ENCODE results near the gene ELL2. TPM values are rescaled to one million over a fixed set of nuclear protein-coding genes. Genes with fewer than 3 reads are reported as not detected.
"Not testable (repeated sequence)": the region's sequence is repeated elsewhere in the genome, so short reads cannot be mapped to it uniquely, and the experiment has no call there.

ELL2 gene
- polyA plus RNA-seq, 1 experiment = 131 TPM

- H3K27ac ChIP-seq (ENCODE audit: low read depth, low read length) = no peak overlapping the region
- POLR2A ChIA-PET = no interaction called here
Observed at GRCh38 chr5:95872346-95873268, 89.0 kb downstream of the ELL2 start.

GRCh38 chr5:95871146-95871806, 90.4 kb downstream of the ELL2 start:
- DNase-seq (ENCODE audit: low read depth, low spot score) = no peak
- ChIA-PET CTCF (no interaction called here), POLR2A (no interaction called here)
- Histone ChIP-seq H3K27me3 (ENCODE audit: control insufficient read depth, insufficient read depth, low read length) (no peaks in the 10 kb centered on the region), H3K4me3 (ENCODE audit: low read depth, low read length) (no peak overlapping the region), H3K27ac (ENCODE audit: low read depth, low read length) (no peak overlapping the region), H3K9me3 (ENCODE audit: control insufficient read depth, insufficient read depth, low read length) (no peaks in the 10 kb centered on the region)
- TF ChIP-seq CTCF (IDR thresholded peaks at IDR 0.05; ENCODE audit: low read depth, low read length) = no peak

More at GRCh38 chr5:95872346-95873268, 89.0 kb downstream of the ELL2 start:
- no peak overlapping the region for H3K4me3 ChIP-seq (ENCODE audit: low read depth, low read length)
- no peak for DNase-seq (ENCODE audit: low read depth, low spot score)
- CTCF ChIA-PET = no interaction called here
- no peaks in the 10 kb centered on the region for H3K27me3 ChIP-seq (ENCODE audit: control insufficient read depth, insufficient read depth, low read length)
- H3K9me3 ChIP-seq (ENCODE audit: control insufficient read depth, insufficient read depth, low read length) = no peaks in the 10 kb centered on the region
- TF ChIP-seq CTCF (IDR thresholded peaks at IDR 0.05; ENCODE audit: low read depth, low read length) = no peak

- CTCF ChIA-PET = no interaction called here
- Histone ChIP-seq H3K9me3 (ENCODE audit: control insufficient read depth, insufficient read depth, low read length) (no peaks in the 10 kb centered on the region), H3K27me3 (ENCODE audit: control insufficient read depth, insufficient read depth, low read length) (no peaks in the 10 kb centered on the region), H3K4me3 (ENCODE audit: low read depth, low read length) (no peak overlapping the region), H3K27ac (ENCODE audit: low read depth, low read length) (peak overlapping the region; percentile 52)
- TF ChIP-seq CTCF (IDR thresholded peaks at IDR 0.05; ENCODE audit: low read depth, low read length) = no peak
- POLR2A ChIA-PET = no interaction called here
- no peak for DNase-seq (ENCODE audit: low read depth, low spot score)
Observed at GRCh38 chr5:95870105-95870672, 91.5 kb downstream of the ELL2 start.

GRCh38 chr5:95869173-95869855, 92.3 kb downstream of the ELL2 start:
- DNase-seq (ENCODE audit: low read depth, low spot score); H3K4me3 ChIP-seq (ENCODE audit: low read depth, low read length); CTCF ChIA-PET; H3K9me3 ChIP-seq (ENCODE audit: control insufficient read depth, insufficient read depth, low read length); H3K27ac ChIP-seq (ENCODE audit: low read depth, low read length); H3K27me3 ChIP-seq (ENCODE audit: control insufficient read depth, insufficient read depth, low read length): not testable (repeated sequence)
- POLR2A ChIA-PET = interaction anchor here (0.7 kb wide), 1 partner anchor 84 kb away, joined by 3 read pairs; no protein-coding TSS in a partner anchor

- ChIA-PET POLR2A (no interaction called here), CTCF (no interaction called here)
- DNase-seq (ENCODE audit: low read depth, low spot score) = no peak
- TF ChIP-seq CTCF (IDR thresholded peaks at IDR 0.05; ENCODE audit: low read depth, low read length) = no peak
- Histone ChIP-seq H3K4me3 (ENCODE audit: low read depth, low read length) (no peak overlapping the region), H3K9me3 (ENCODE audit: control insufficient read depth, insufficient read depth, low read length) (no peaks in the 10 kb centered on the region), H3K27me3 (ENCODE audit: control insufficient read depth, insufficient read depth, low read length) (no peaks in the 10 kb centered on the region), H3K27ac (ENCODE audit: low read depth, low read length) (no peak overlapping the region)
Observed at GRCh38 chr5:95868136-95868535, 93.5 kb downstream of the ELL2 start.
